GM12878 (cell line): ENCODE data around the gene MYO18B. TPM values are rescaled to one million over a fixed set of nuclear protein-coding genes. Genes with fewer than 3 reads are reported as not detected.

ENCODE experiments used
- ATAC-seq: fragments of 200-7000 bp; cut with Tn5 transposase; 3 replicates; pipeline ENCODE4 v1.9.1; 2020; ENCODE audit warnings: mild to moderate bottlenecking, moderate library complexity
- BruUV-seq: library from RNA; stranded (reverse); fragments of 400-500 nt; replicated peaks from 2 replicates; lab custom pipeline; 2021; lab: Mats Ljungman, UMichigan
- CTCF ChIA-PET: fragments of 300-600 bp; sonication (Branson Sonifier 250); formaldehyde crosslinking; extraction: SDS; loops from one replicate; lab custom pipeline; 2021; ENCODE audit warnings: inconsistent platforms; lab: Yijun Ruan, JAX
- POLR2A ChIA-PET: fragments of 350-600 bp; formaldehyde crosslinking; extraction: SDS; loops from one replicate; lab custom pipeline; 2021; ENCODE audit warnings: inconsistent platforms; lab: Charles Lee
- RAD21 ChIA-PET: fragments of 300-600 bp; sonication (Branson Sonifier 250); formaldehyde crosslinking; loops from one replicate; lab custom pipeline; 2023; ENCODE audit warnings: antibody characterized with exemption; ENCODE audit not compliant: unreplicated experiment; lab: Charles Lee
- SMC1A ChIA-PET: fragments of 300-600 bp; sonication (Branson Sonifier 250); formaldehyde crosslinking; loops from one replicate; lab custom pipeline; 2023; ENCODE audit not compliant: unreplicated experiment, uncharacterized antibody; lab: Charles Lee
- DNase-seq: peaks from one replicate; pipeline ENCODE4 v3.0.0-alpha.2; 2011; ENCODE audit warnings: low read depth, low spot score
- FAIRE-seq: peaks from 3 replicates; lab custom pipeline; 2011; peaks lifted over from hg19 to GRCh38; lab: Jason Lieb, UNC
- H2AFZ ChIP-seq: 2 replicates; pipeline ENCODE4 v1.6.0; 2011; ENCODE audit warnings: low read depth, low read length, control low read depth; ENCODE audit not compliant: control insufficient read depth
- H3K27ac ChIP-seq: 2 replicates; pipeline ENCODE4 v1.5.1; 2011; ENCODE audit warnings: control low read depth; ENCODE audit not compliant: control insufficient read depth, insufficient read depth
- H3K27me3 ChIP-seq, 2 experiments: replicated peaks in 1 of 2; 2 replicates each; pipeline versions ENCODE4 v1.6.0 to v1.6.1; 2011; ENCODE audit warnings: low read length in 1 of 2; ENCODE audit not compliant: control insufficient read depth in 2 of 2, insufficient read depth in 2 of 2
- H3K36me3 ChIP-seq, 2 experiments: 2 replicates each; pipeline ENCODE4 v1.5.1; 2011; ENCODE audit warnings: low read length in 1 of 2; ENCODE audit not compliant: control insufficient read depth in 2 of 2, insufficient read depth in 2 of 2
- H3K4me1 ChIP-seq: 2 replicates; pipeline ENCODE4 v1.6.1; 2011; ENCODE audit warnings: mild to moderate bottlenecking, low read length, moderate library complexity, mixed read lengths; ENCODE audit not compliant: control insufficient read depth, insufficient read depth
- H3K4me2 ChIP-seq: 2 replicates; pipeline ENCODE4 v1.6.0; 2011; ENCODE audit warnings: control low read depth; ENCODE audit not compliant: control insufficient read depth, insufficient read depth
- H3K4me3 ChIP-seq: fragments of 200-600 bp; sonication (generic); 2 replicates; pipeline ENCODE4 v1.5.1; 2016
- H3K79me2 ChIP-seq: 2 replicates; pipeline ENCODE4 v1.6.0; 2011; ENCODE audit warnings: low read length; ENCODE audit not compliant: control insufficient read depth, insufficient read depth
- H3K9ac ChIP-seq: 2 replicates; pipeline ENCODE4 v1.8.0; 2011; ENCODE audit warnings: low read length, control low read depth, mixed read lengths; ENCODE audit not compliant: control insufficient read depth, insufficient read depth
- H3K9me3 ChIP-seq: replicated peaks from 3 replicates; pipeline ENCODE4 v1.5.1; 2011; ENCODE audit warnings: mild to moderate bottlenecking, low read length; ENCODE audit not compliant: control insufficient read depth, insufficient read depth
- H4K20me1 ChIP-seq: 2 replicates; pipeline ENCODE4 v1.6.0; 2011; ENCODE audit not compliant: control insufficient read depth, insufficient read depth
- TARDBP ChIP-seq: IDR thresholded peaks from 2 replicates; pipeline ENCODE4 v1.6.1; 2016; ENCODE audit warnings: borderline replicate concordance
- ZBTB40 ChIP-seq: fragments of 450-650 bp; IDR thresholded peaks from 2 replicates; pipeline ENCODE4 v1.6.1; 2016; ENCODE audit warnings: mild to moderate bottlenecking, moderate library complexity, borderline replicate concordance
- WGBS: methylation state at CpG from one replicate; pipeline ENCODE4 v1.1.6; 2016; ENCODE audit warnings: low lambda C conversion rate; ENCODE audit not compliant: insufficient replicate concordance, insufficient coverage; ENCODE audit errors: missing lambda C conversion rate; 5-methylcytosine and 5-hydroxymethylcytosine counted together
- in situ Hi-C: fragments of 300-500 bp; cut with MboI; formaldehyde crosslinking; loops from 9 replicates; pipeline ENCODE4 v1.14.3; 2018; ENCODE audit warnings: mixed read lengths
- intact Hi-C: fragments of 100-400 bp; cut with micrococcal nuclease; formaldehyde crosslinking; loops from one replicate; pipeline ENCODE4 v1.14.2; 2022; ENCODE audit not compliant: unreplicated experiment
- polyA plus RNA-seq, 11 experiments: library from polyadenylated mRNA; depleted of rRNA in 4 of 11; unstranded in 6 of 11; stranded (reverse) in 5 of 11; fragments of >200 nt; fragmentation: Nextera tagmentation in 4 of 11; fragmentation: Illumina TruSeq in 1 of 11; extraction: Ambion mirVana in 4 of 11; extraction: Trizol in 1 of 11; gene quantifications; 1 replicate in 1 of 11; 2 replicates in 10 of 11; pipeline versions ENCODE4 v1.2.1 to v1.2.3, GENCODE V29; 2011 to 2016; ENCODE audit warnings: inconsistent platforms in 2 of 11, missing spikeins in 2 of 11, low read depth in 1 of 11
- total RNA-seq, 4 experiments: library from RNA; depleted of rRNA in 3 of 4; stranded (reverse); fragments of >200 nt in 3 of 4; fragmentation: Illumina TruSeq in 1 of 4; extraction: Trizol in 1 of 4; gene quantifications; 2 replicates each; pipeline versions ENCODE4 v1.2.1 to v1.2.3, GENCODE V29; 2013 to 2021

Gene MYO18B
- total and polyA plus RNA-seq, 10 of the 15 experiments (the other 5 are each of a cell fraction or from before 2014, with no cell fraction given) = 0.05 to 2.1 (median 0.51) TPM; not detected in 1

- intact Hi-C loops (loop anchor here (2.0 to 10.0 kb wide), 2 partner anchors 409 to 537 kb away; no protein-coding TSS in a partner anchor), in situ Hi-C loops (loop anchor here (5.0 to 10.0 kb wide), 3 partner anchors 215 to 537 kb away; no protein-coding TSS in a partner anchor)
- Histone ChIP-seq H3K9me3 (peaks cover 2% of the 10 kb centered on the region; the same call in 2 of the 3 replicates), H3K27me3 (no peaks in the 10 kb centered on the region), H3K4me3 (no peak overlapping the region), H3K4me2 (no peak overlapping the region), H3K4me1 (0 out of 2 replicates have a peak, but pooled peaks cover 3% of the 10 kb centered on the region), H3K9ac (no peak overlapping the region), H3K36me3 (no peaks in the 10 kb centered on the region), H3K79me2 (no peaks in the 10 kb centered on the region), H4K20me1 (no peaks in the 10 kb centered on the region), H3K27ac (no peak overlapping the region), H2AFZ (no peak overlapping the region)
- 46% methylated on average over 8 of the region's 9 CpGs for whole genome bisulfite sequencing
- RAD21 ChIA-PET = interaction anchor here (1.1 to 3.7 kb wide), 9 partner anchors 11 to 691 kb away, joined by 3 to 57 read pairs (median 4); no protein-coding TSS in a partner anchor
- DNase-seq (no peak), FAIRE-seq (no peak), ATAC-seq (no peak; the same call in 2 of the 3 replicates)
- no TSS peak for BruUV-seq
- POLR2A ChIA-PET = interaction anchor here (0.6 kb wide), 1 partner anchor 319 kb away, joined by 3 read pairs; no protein-coding TSS in a partner anchor
- SMC1A ChIA-PET = interaction anchor here (0.8 to 3.7 kb wide), 15 partner anchors 15 to 563 kb away, joined by 3 to 52 read pairs (median 6); partner anchors contain the start of gene GRK3
- CTCF ChIA-PET = interaction anchor here (0.6 to 3.7 kb wide), 29 partner anchors 9 to 691 kb away, joined by 3 to 64 read pairs (median 5); no protein-coding TSS in a partner anchor
- TF ChIP-seq ZBTB40 (no peak), TARDBP (no peak)
Observed at GRCh38 chr22:25772288-25772687, 30.3 kb downstream of the MYO18B start.
